ENCODE results near the gene ZNF324. TPM values are rescaled to one million over a fixed set of nuclear protein-coding genes. Genes with fewer than 3 reads are reported as not detected.

The ZNF324 gene
- total RNA-seq, 2 experiments from 2014 or later: 11.9 to 23.3 TPM

- Histone ChIP-seq H3K4me1 (ENCODE audit: insufficient read depth, low read length, poor library complexity, severe bottlenecking) (peaks cover 7% of the 10 kb centered on the region), H2AFZ (ENCODE audit: low read length) (no peak overlapping the region), H3K79me2 (ENCODE audit: insufficient read depth, low read depth, low read length) (no peaks in the 10 kb centered on the region), H3K4me2 (ENCODE audit: low read length) (no peak overlapping the region), H3K9me3 (ENCODE audit: low read length) (no peaks in the 10 kb centered on the region), H3K27ac (ENCODE audit: low read depth, low read length, poor library complexity, severe bottlenecking) (no peak overlapping the region), H3K9me2 (ENCODE audit: insufficient read depth, low read length) (no peaks in the 10 kb centered on the region), H3K4me3 (ENCODE audit: low read depth, low read length, poor library complexity, severe bottlenecking) (no peak overlapping the region), H4K20me1 (ENCODE audit: insufficient read depth, low read length) (no peaks in the 10 kb centered on the region), H3K36me3 (ENCODE audit: insufficient read depth, low read length) (peaks cover 17% of the 10 kb centered on the region; the same call in 1 of the 2 replicates)
- ChIA-PET CTCF (ENCODE audit: unreplicated experiment) (no interaction called here), POLR2A (no interaction called here)
- no peak for TF ChIP-seq CTCF (conservative IDR thresholded peaks at IDR 0.05; ENCODE audit: low read length)
- TF ChIP-seq EZH2phosphoT487 (IDR thresholded peaks at IDR 0.05; ENCODE audit: borderline replicate concordance, low read depth, low read length): no peak
- BruUV-seq (replicated peaks): no TSS peak
- intact Hi-C loops (cut with micrococcal nuclease; ENCODE audit: unreplicated experiment): no loop called here
- DNase-seq (ENCODE audit: low spot score): no peak
Measured at GRCh38 chr19:58510084-58510862, 43.4 kb downstream of the ZNF324 start.

- Histone ChIP-seq H3K36me3 (ENCODE audit: insufficient read depth, low read length) (peaks cover 26% of the 10 kb centered on the region), H3K9me2 (ENCODE audit: insufficient read depth, low read length) (no peaks in the 10 kb centered on the region), H3K4me2 (ENCODE audit: low read length) (no peak within 1 kb of the TSS), H4K20me1 (ENCODE audit: insufficient read depth, low read length) (no peaks in the 10 kb centered on the region), H3K27ac (ENCODE audit: low read depth, low read length, poor library complexity, severe bottlenecking) (no peak within 1 kb of the TSS), H3K79me2 (ENCODE audit: insufficient read depth, low read depth, low read length) (no peaks in the 10 kb centered on the region), H3K9me3 (ENCODE audit: low read length) (no peaks in the 10 kb centered on the region), H3K4me3 (ENCODE audit: low read depth, low read length, poor library complexity, severe bottlenecking) (no peak within 1 kb of the TSS), H2AFZ (ENCODE audit: low read length) (no peak within 1 kb of the TSS), H3K4me1 (ENCODE audit: insufficient read depth, low read length, poor library complexity, severe bottlenecking) (peaks cover 7% of the 10 kb centered on the region)
- DNase-seq (ENCODE audit: low spot score): no peak
- BruUV-seq (replicated peaks): no TSS peak
- POLR2A ChIA-PET: no interaction called here
- intact Hi-C loops (cut with micrococcal nuclease; ENCODE audit: unreplicated experiment): no loop called here
- TF ChIP-seq EZH2phosphoT487 (IDR thresholded peaks at IDR 0.05; ENCODE audit: borderline replicate concordance, low read depth, low read length) (no peak), CTCF (conservative IDR thresholded peaks at IDR 0.05; ENCODE audit: low read length) (no peak)
- CTCF ChIA-PET (ENCODE audit: unreplicated experiment): no interaction called here
Measured at GRCh38 chr19:58511353-58512208, 44.7 kb downstream of the ZNF324 start, which contains the start of gene SLC27A5. TSS of gene SLC27A5 (minus strand) at chr19:58511992. CDS start at chr19:58511955, 37 bp downstream.
